Osteoblast (primary cell): ENCODE results near the gene SIGMAR1. TPM values are rescaled to one million over a fixed set of nuclear protein-coding genes. Genes with fewer than 3 reads are reported as not detected.

Source experiments
- DNase-seq: peaks from one replicate; pipeline ENCODE4 v3.0.0; 2011; ENCODE audit warnings: low spot score, mixed read lengths; ENCODE audit not compliant: insufficient read length; ENCODE audit errors: missing footprints
- H2AFZ ChIP-seq: 2 replicates; pipeline ENCODE4 v1.6.0; 2011; ENCODE audit warnings: mild to moderate bottlenecking, low read length
- H3K27ac ChIP-seq: 2 replicates; pipeline ENCODE4 v1.5.1; 2011; ENCODE audit warnings: mild to moderate bottlenecking, low read depth, low read length, moderate library complexity
- H3K27me3 ChIP-seq: 2 replicates; pipeline ENCODE4 v1.6.0; 2012; ENCODE audit warnings: mild to moderate bottlenecking, control low read depth, inconsistent platforms, low read length, moderate library complexity; ENCODE audit not compliant: insufficient read depth
- H3K36me3 ChIP-seq: 2 replicates; pipeline ENCODE4 v1.5.1; 2011; ENCODE audit warnings: mild to moderate bottlenecking, low read length, control low read depth, moderate library complexity; ENCODE audit not compliant: insufficient read depth
- H3K4me1 ChIP-seq: 2 replicates; pipeline ENCODE4 v1.5.1; 2011; ENCODE audit warnings: mild to moderate bottlenecking, low read length, control low read depth, moderate library complexity; ENCODE audit not compliant: insufficient read depth
- H3K4me2 ChIP-seq: 2 replicates; pipeline ENCODE4 v1.6.0; 2011; ENCODE audit warnings: mild to moderate bottlenecking, low read length; ENCODE audit not compliant: insufficient read depth
- H3K4me3 ChIP-seq: fragments of 200-600 bp; sonication (generic); 3 replicates; pipeline ENCODE4 v1.5.1; 2012; ENCODE audit warnings: mild to moderate bottlenecking, low read length, inconsistent platforms; ENCODE audit not compliant: insufficient read depth
- H3K79me2 ChIP-seq: 2 replicates; pipeline ENCODE4 v1.6.0; 2012; ENCODE audit warnings: mild to moderate bottlenecking, low read length, control low read depth, inconsistent platforms; ENCODE audit not compliant: insufficient read depth
- H3K9me3 ChIP-seq: 2 replicates; pipeline ENCODE4 v1.5.1; 2011; ENCODE audit warnings: low read depth, low read length, control low read depth
- H4K20me1 ChIP-seq: 2 replicates; pipeline ENCODE4 v1.6.0; 2012; ENCODE audit warnings: mild to moderate bottlenecking, low read length, control low read depth; ENCODE audit not compliant: insufficient read depth
- total RNA-seq: library from RNA; depleted of rRNA; stranded (reverse); fragments of >200 nt; gene quantifications from 2 replicates; pipeline ENCODE4 v1.2.3, GENCODE V29; 2012
- TF ChIP-seq, protein P1 (sequence below): IDR thresholded peaks from 2 replicates; pipeline ENCODE4 v1.5.1; 2011; ENCODE audit warnings: mild to moderate bottlenecking, low read depth, low read length, moderate library complexity; ENCODE audit errors: extremely low read depth

The SIGMAR1 gene
- total RNA-seq, 1 donor, result 72.7 TPM

DNA sequence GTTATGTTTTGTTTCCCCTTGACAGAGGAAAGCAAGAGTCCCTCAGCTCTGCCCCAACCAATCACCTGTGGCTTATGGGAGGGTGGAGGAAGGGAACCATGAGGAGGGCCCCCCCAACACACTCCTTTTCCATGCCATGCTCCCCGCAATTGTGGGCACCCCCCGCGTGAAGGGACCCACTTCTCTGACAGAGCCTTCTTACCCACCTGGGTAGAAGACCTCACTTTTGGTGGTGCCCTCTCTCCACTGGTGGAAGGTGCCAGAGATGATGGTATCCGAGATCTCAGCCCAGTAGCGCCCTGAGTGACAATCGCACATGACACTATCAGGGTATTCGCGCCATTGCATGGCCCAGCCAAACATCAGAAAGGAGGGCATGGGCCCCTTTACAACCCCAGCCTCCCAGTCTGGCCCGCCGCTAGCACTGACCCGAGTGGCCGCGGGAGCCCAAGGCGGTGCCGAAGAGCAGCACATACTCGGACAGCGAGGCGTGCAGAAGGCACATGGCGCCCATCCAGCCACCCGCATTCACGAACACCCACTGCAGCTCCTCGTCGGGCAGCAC is 714 bp downstream of the SIGMAR1 start:
- Histone ChIP-seq H3K4me1 (peaks cover 21% of the 10 kb centered on the region), H3K4me3 (peak overlapping the region; percentile 89), H3K9me3 (no peaks in the 10 kb centered on the region), H3K79me2 (peaks cover 23% of the 10 kb centered on the region), H3K27ac (peak overlapping the region; percentile 64), H3K4me2 (peak overlapping the region; percentile 87), H2AFZ (peak overlapping the region; percentile 95), H4K20me1 (peaks cover 19% of the 10 kb centered on the region), H3K27me3 (no peaks in the 10 kb centered on the region), H3K36me3 (peaks cover 8% of the 10 kb centered on the region)
- TF ChIP-seq, protein P1, sequence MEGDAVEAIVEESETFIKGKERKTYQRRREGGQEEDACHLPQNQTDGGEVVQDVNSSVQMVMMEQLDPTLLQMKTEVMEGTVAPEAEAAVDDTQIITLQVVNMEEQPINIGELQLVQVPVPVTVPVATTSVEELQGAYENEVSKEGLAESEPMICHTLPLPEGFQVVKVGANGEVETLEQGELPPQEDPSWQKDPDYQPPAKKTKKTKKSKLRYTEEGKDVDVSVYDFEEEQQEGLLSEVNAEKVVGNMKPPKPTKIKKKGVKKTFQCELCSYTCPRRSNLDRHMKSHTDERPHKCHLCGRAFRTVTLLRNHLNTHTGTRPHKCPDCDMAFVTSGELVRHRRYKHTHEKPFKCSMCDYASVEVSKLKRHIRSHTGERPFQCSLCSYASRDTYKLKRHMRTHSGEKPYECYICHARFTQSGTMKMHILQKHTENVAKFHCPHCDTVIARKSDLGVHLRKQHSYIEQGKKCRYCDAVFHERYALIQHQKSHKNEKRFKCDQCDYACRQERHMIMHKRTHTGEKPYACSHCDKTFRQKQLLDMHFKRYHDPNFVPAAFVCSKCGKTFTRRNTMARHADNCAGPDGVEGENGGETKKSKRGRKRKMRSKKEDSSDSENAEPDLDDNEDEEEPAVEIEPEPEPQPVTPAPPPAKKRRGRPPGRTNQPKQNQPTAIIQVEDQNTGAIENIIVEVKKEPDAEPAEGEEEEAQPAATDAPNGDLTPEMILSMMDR, result no peak
- DNase-seq, result peak; percentile 93

DNA sequence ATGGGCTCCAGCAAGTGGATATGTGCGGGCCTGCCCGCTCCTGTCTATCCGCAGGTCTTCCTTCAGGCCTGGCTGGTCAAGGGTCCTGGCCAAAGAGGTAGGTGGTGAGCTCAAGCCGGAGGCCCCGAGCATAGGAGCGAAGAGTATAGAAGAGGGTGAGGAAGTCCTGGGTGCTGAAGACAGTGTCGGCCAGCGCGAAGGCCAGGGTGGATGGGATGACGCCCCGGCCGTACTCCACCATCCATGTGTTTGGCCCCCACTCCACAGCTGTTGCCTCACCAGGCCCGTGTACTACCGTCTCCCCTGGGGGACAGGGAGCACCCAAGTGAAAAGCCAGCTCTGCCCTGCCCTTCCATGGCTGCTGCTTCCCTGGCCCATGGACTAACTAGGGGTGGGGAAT is 2.0 kb downstream of the SIGMAR1 start:
- no peaks in the 10 kb centered on the region for H3K9me3 ChIP-seq
- H3K27me3 ChIP-seq, result peaks cover 8% of the 10 kb centered on the region
- H3K4me1 ChIP-seq, result peaks cover 21% of the 10 kb centered on the region
- TF ChIP-seq, protein P1, result no peak
- peaks cover 23% of the 10 kb centered on the region for H3K79me2 ChIP-seq
- H3K27ac ChIP-seq, result no peak overlapping the region
- H4K20me1 ChIP-seq, result peaks cover 19% of the 10 kb centered on the region
- no peak overlapping the region for H3K4me2 ChIP-seq
- no peak overlapping the region for H3K4me3 ChIP-seq
- H2AFZ ChIP-seq, result no peak overlapping the region
- DNase-seq, result no peak
- peaks cover 8% of the 10 kb centered on the region for H3K36me3 ChIP-seq

DNA sequence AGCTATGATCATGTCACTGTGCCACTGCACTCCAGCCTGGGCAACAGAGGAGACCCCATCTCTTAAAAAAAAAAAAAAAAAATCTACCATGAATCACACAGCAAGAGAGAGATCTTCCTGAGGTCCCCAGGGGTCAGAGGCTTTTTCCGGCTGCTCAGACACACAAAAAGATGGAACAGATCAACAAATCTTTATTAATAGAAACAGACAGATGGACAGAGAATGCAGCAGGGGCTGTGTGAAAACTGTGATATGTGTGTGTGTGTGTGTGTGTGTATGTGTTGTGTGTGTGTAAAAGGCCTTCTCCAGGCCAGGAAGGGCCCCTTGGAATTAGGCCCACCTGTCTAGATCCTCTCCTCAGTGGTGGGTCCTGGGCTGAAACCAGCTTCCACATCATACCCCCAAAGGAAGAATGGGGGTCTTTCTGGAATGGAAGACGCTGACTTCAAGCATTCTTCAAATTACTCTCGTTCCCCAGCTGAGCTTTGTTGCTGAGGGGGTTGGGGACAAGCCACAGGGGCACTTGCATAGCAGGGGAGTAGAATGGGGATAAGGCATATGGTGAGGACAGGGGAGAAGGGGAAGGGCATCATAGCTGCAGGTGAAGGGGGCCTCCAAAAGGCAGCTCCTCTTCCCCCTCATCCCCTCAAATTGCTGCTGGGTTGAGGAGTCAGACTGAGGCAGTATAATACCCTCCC is 2.9 kb downstream of the SIGMAR1 start:
- TF ChIP-seq, protein P1, result no peak
- DNase-seq, result no peak
- no peak overlapping the region for H3K27ac ChIP-seq

DNA sequence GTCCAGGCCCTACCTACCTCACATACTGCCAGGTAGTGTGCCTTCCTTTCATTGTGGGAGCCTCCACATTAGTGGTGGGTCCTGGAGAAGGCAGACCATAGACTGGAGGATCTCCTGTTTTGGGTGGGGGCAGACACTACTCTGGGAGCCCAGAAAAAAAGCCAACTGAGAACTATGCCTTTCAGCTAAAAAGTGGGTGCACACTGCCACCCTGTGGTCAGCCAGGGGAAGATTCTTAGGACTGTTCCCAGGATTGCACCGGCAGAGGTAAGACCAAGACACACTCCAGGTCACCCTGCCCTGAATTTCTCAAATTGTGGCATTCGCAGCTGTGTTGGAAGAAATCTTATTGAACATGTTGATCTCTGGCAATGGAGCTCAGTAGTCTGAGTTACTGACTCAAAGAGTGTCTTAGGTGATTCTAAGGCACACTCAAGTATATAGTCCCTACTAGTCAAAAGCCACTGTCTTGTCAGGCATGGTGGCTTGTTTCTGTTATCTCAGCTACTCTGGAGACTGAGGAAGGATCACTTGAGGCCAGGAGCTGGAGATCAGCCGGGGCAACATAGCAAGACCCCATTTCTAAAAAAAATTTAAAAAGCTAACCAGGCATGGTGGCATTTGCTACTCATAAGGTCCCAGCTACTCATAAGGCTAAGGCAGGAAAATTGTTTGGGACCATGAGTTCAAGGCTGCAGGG is 3.6 kb downstream of the SIGMAR1 start:
- Histone ChIP-seq H3K27ac (no peak overlapping the region), H3K27me3 (peaks cover 23% of the 10 kb centered on the region), H3K4me1 (peaks cover 21% of the 10 kb centered on the region), H3K4me3 (no peak overlapping the region), H3K4me2 (no peak overlapping the region), H3K36me3 (peaks cover 8% of the 10 kb centered on the region), H3K79me2 (peaks cover 23% of the 10 kb centered on the region), H2AFZ (no peak overlapping the region), H4K20me1 (peaks cover 19% of the 10 kb centered on the region), H3K9me3 (no peaks in the 10 kb centered on the region)
- TF ChIP-seq, protein P1, result peak; percentile 85
- peak; percentile 96 for DNase-seq

More for the DNA sequence above, 2.9 kb downstream of the SIGMAR1 start:
- Histone ChIP-seq H3K4me1 (peaks cover 21% of the 10 kb centered on the region), H3K36me3 (peaks cover 8% of the 10 kb centered on the region), H4K20me1 (peaks cover 19% of the 10 kb centered on the region), H3K9me3 (no peaks in the 10 kb centered on the region), H2AFZ (no peak overlapping the region), H3K79me2 (peaks cover 23% of the 10 kb centered on the region), H3K27me3 (peaks cover 16% of the 10 kb centered on the region), H3K4me3 (no peak overlapping the region), H3K4me2 (no peak overlapping the region)
